GM12801 (cell line): Measurements from ENCODE around the gene NMRK2.

Source experiments
- CTCF ChIP-seq: IDR thresholded peaks from one replicate; pipeline ENCODE4 v1.5.1; 2011; ENCODE audit warnings: control low read depth; ENCODE audit not compliant: insufficient read length; ENCODE audit errors: extremely low read depth

NMRK2 gene

GRCh38 chr19:3919793-3920192 lies 13.1 kb upstream of the NMRK2 start:
- TF ChIP-seq CTCF = no peak

GRCh38 chr19:3923096-3923758 lies 9.6 kb upstream of the NMRK2 start:
- no peak for TF ChIP-seq CTCF

GRCh38 chr19:3923912-3924311 lies 9.0 kb upstream of the NMRK2 start:
- TF ChIP-seq CTCF = no peak

- no peak for TF ChIP-seq CTCF
These were observed 1.8 kb upstream of the NMRK2 start for GRCh38 chr19:3931041-3931440.

- no peak for TF ChIP-seq CTCF
These were observed 3.9 kb downstream of the NMRK2 start for GRCh38 chr19:3936506-3937442.

- TF ChIP-seq CTCF = no peak
These were observed 10.0 kb downstream of the NMRK2 start for GRCh38 chr19:3942790-3943409.

- no peak for TF ChIP-seq CTCF
These were observed 11.3 kb downstream of the NMRK2 start for GRCh38 chr19:3944018-3944721.
